GM12891 (cell line): ENCODE data around the gene ARHGEF12.

Experiments used
- PAX5 ChIP-seq: IDR thresholded peaks from 2 replicates; pipeline ENCODE4 v1.6.1; 2011; ENCODE audit warnings: low read length, moderate library complexity, mild to moderate bottlenecking; ENCODE audit not compliant: insufficient read depth, severe bottlenecking
- POLR2A ChIP-seq: IDR thresholded peaks from 2 replicates; pipeline ENCODE4 v1.6.1; 2011; ENCODE audit warnings: low read depth, low read length, control low read depth
- POLR2AphosphoS5 ChIP-seq: IDR thresholded peaks from 2 replicates; pipeline ENCODE4 v1.6.1; 2011; ENCODE audit warnings: low read depth, low read length, control low read depth
- POU2F2 ChIP-seq: IDR thresholded peaks from 2 replicates; pipeline ENCODE4 v1.6.1; 2011; ENCODE audit warnings: low read depth, mild to moderate bottlenecking, control low read depth, low read length, moderate library complexity

DNA sequence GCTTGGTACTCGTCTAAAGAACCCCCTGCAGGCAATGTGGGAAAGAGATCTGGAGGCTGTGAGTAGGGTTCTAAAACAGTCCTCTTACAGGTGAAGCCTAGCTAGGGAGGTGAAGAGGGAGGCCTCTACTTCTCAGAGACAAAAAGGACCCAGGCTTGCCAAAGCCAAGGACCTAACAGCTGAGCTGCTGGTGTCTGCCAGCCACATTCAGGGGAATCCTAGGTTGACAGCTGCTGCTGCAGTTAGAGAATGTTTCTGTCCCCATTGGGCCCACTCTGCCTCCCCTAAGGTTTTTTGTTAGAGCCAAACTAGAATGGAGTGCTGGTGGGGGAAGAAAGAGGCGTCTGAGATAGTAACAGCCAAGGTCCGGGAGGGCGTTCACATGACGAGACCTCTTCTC, 37.8 kb upstream of the ARHGEF12 start:
- TF ChIP-seq PAX5, result no peak
- TF ChIP-seq POLR2A, result no peak
- no peak for TF ChIP-seq POLR2AphosphoS5
- TF ChIP-seq POU2F2, result no peak
